Sigmoid colon (tissue), 3 donors: ENCODE results near the gene ZNF789.

Experiments used
- CTCF ChIP-seq, 4 experiments: fragments of 450-650 bp in 3 of 4; fragments of 200-600 bp in 1 of 4; IDR thresholded peaks; one replicate each; pipeline ENCODE4 v1.5.1; 2016 to 2019; ENCODE audit warnings: antibody characterized with exemption in 4 of 4, mild to moderate bottlenecking in 3 of 4, moderate library complexity in 2 of 4
- POLR2A ChIP-seq, 2 donors: fragments of 450-650 bp; IDR thresholded peaks; one replicate each; pipeline ENCODE4 v1.6.1; 2016; ENCODE audit warnings: antibody characterized with exemption in 2 of 2, mild to moderate bottlenecking in 2 of 2, moderate library complexity in 2 of 2

DNA sequence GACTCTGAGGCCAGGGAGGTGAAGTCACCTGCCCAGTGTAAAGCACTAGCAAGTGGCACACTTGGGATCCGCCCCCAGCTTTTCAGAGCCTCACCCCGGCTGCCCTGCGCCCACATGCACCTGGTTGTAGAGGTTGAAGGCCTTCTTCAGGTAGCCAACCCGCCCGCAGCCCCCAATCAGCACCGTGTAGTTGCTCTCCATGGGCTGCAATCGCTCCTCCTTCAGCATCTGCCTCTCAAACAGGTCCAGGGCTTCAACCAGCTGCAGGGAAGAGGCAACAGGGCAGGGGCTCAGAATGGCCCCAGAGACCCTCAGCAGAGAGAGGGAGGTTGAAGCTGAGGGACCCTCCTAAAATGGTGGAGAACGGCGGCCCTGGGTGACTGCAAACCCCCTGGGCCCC is 39.5 kb upstream of the ZNF789 start:
- TF ChIP-seq CTCF (IDR thresholded peaks at IDR 0.05) (no peak), POLR2A (IDR thresholded peaks at IDR 0.05) (no peak)
